Stimulated activated CD4-positive, alpha-beta T cell treated with anti-CD3 and anti-CD28 coated beads, TNF-alpha, amount 100 ng/mL, for 4 hours (primary cell): ENCODE measurements around the gene TECTB.

Source experiments
- DNase-seq, 3 experiments: peaks; one replicate each; pipeline ENCODE4 v3.0.0-alpha.2; 2020; ENCODE audit warnings: low read depth in 3 of 3

Gene TECTB

DNA sequence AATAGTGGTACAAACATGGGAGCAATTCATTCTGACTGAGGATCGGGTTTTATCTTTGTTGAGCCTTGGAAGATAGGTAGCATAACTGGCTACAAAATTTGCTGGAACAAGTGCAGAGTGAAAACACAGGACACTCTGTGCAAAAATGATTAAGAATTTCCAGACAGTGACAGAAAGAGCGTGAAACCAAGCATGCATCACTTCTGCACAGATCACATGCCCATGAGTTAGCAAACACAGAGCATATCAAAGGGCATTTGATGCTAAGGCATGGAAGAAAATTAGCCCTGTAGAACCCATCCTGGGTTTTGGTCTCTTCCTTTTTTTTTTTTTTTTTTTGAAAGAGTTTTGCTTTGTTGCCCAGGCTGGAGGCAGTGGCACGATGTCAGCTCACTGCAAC is 28.3 kb downstream of the TECTB start:
- no peak for DNase-seq

DNA sequence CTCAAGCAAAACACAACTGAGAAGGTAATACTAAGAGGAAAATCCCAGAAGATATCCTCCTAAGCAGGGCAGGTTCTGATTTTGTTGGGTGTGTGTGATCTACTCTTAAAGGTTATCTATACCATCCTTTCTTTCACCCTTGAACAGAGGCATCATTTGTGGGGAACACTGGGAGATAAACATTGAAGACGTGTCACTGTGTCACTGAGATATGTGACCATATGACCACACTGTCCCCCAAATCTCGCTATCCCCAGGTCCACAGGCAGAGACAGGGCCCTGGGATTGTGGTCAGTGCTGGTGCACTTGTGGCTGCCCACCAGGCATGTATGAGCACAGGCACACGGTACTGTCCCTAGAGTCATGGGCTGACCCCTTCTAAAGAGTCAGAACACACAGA is 30.0 kb downstream of the TECTB start:
- DNase-seq = no peak

DNA sequence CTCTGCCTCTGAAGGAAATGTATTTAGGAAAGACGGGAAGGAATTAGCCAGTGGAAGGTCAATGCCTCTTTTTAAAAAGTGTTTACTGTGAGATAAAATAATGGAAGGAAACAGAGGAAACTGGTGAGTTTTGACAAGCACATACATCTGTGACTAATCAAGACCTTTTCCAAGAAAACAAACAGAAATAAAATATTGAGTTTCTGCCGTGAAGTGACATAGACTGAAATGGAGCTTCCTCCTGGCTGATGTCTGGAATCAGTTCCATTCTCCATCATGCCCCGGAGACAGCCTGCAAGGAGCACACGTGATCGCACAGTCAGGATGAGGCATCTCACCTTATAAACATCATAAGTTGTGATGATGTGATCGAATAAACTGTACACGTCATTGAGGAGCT is 30.7 kb downstream of the TECTB start:
- no peak for DNase-seq

DNA sequence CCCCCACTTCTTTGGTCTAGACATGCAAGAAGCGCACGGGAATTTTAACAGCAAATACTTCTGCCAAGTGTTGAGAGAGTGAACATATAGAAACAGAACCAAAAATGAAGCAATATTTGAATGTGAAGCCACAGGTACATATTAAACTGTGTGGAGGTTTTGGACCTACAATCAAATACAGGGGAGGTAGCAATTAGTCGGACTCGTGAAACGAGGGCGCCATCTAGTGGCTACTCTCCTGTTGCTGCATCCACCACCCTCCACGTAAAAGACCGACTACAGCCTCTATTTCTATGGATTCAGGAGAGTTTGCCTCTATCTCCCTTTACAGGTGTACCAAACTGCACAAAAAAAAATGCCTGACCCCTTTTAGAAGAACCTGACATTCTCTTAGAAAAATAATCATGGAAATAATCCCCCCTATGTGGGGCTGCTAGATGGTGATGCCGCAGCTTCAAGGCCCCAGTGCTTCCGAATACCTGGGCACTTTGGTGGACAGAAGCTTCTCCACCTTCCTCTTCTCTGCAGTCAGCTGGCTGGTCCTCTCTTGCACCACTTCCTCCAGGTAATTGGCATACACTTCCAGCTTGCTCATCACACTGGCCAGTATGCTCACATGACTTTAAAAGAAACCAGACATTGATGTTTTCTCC is 31.7 kb downstream of the TECTB start:
- DNase-seq = peak; percentile 49 to 59 (median 53)

DNA sequence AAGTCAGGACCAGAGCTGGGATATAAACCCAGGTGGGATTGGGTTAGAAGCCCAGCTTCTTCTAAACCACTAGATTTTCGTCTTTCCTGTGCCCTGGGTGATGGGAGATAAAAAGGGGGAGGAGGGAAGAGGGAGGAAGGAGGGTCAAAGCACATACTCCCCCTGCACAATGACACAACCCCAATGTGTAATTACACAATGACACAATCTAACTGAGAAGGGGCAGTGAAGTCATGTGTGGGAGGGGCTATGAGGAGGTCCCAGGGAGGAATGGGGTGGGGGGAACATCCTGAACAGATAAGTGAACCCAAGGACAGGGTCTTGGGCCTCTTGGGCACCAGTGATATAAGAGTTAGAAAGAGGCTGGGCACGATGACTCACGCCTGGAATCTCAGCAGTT is 44.5 kb downstream of the TECTB start:
- no peak for DNase-seq

DNA sequence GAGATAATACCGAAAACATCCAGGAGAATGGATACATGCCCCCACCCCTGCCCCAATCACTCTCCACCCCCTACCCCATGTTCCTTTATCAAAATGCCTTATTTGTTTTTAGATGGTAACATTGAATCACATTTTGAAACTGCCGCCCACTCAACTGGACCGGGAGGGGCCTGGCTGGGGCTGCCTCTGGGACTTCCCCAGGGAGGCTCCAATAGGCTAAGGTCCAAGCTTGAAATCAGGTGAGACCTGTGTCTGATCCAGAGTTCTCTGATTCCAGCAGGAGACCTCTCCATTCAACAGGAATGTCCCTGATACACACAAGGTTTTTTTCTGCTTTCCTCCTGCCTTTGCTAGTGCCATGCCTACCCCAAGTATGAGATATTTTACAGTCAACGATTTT is 47.0 kb downstream of the TECTB start:
- no peak for DNase-seq

DNA sequence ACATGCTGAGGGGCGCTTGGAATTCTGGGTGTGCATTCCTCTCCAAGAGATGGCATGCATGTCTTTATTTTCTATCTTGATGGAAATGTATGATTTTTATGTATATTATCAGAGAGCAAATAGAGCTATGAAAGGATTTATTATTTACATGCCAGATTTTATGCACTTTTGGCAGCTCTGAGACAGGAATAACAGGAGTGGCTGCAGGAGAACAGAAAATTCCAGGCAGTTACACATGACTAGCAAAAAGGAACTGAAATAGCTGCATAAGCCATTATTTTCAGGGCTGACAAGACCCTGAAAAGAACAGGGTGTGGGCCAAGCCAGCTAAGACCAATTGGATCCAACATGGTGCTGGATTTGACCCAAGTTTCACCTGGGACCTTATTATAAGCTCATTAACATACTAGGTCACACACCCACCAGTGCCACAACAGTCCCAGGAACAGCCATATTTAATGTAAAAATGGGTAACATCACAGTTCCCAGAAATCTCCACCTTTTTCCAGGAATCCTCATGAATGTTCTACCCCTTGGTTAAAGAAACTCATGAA is 47.5 kb downstream of the TECTB start:
- no peak for DNase-seq

DNA sequence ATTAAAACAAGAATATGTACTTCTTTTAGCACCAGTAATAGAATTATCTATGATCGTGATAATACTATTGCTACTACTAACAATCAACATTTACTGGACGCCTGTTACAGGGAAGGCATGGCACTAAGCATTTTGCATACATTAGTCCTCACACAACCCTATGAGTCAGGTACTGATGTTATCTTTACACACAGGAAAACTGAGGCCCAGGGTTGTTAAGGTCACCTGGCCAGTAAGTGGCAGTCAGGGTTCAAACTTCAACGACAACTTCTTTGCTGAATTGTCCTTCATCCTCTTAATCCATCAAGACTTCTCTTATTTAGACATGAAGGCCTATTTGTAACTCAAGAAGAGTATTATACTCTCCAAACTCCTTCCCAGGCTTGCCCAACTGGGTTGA is 48.8 kb downstream of the TECTB start:
- no peak for DNase-seq

DNA sequence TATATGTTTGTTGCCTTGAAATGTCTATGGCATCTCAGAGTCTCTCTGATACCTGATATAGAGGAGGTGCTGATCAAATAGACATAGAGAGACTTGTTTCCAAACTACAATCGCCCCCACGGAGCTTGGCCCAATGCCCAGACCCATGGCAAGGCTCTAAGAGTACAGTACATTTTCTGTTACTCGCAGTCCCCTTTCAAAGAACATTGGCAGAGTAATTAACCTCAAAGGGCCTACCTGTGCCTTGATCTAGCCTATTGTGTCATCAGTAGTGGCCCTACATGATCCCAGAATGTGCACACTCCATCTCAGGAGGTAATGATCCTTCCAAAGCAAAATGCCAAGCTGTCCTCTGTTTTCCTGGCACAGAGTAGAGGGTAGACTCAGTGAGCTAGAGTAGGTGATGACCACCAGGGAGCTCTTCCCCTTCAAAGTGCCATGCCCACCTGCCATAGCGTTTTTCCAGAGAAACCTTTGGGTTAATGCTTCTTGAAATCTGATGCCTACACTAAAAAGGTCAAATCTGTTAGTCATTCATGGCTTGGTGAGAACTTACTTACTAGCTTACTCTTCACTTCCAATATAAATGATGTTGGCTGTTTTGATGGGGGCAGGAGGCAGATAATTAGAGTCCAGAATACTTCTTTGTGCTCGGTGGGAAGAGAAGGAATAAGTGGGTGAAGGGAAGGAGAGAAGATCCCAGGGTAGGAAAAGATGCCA is 49.5 kb downstream of the TECTB start:
- no peak for DNase-seq

DNA sequence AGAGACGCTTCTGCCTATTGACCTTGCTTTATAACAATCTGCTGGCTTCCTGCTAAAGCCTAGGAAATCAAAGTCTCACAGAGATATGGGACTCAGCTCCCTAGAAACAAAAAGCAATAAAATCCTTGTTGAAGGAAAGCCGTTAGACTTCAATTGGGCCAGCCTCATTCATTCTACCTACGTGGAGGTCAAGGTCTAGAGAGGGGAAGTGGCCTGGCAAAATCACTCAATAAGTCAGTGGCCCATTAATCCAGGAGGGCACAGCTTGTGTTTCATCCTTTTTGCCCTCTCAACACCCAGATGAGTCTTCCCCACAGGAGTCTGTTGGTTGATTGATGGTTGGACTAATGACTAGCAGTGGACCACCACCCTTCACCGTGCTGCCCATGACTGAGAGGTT is 50.3 kb downstream of the TECTB start:
- no peak for DNase-seq

DNA sequence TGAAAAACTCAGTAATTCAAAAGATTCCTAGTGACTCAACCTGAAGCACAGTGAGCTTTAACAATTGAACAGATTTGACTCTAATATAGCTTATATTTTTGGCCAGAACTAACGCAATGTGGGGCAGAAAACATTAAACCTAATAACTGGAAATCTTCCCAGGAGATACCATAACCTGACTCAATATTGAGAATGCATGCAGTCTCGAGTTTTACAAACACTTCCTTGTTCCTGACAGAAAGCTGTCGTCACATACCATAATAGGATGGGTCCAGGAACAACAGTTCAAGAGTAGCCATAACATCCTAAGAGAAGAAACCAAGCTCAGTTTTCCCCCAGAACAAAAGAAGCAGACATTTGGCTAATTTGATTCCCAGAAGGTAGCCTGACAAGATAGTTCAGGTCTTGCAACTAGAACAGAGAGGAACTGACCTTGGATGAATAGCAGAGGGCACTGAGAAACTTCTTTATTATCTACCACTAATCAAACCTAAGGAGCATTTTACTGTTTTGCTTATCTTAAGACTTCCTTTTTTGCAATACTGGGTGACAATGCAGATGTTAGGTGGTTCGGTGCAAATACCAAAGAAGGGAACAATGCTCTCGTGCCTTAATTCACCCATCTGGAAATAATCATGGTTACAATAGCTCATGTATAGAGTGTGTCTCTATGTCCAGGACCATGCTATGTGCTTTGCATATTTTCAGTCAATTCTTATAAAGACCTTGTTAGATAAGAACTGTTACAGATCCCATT is 52.1 kb downstream of the TECTB start:
- no peak for DNase-seq

DNA sequence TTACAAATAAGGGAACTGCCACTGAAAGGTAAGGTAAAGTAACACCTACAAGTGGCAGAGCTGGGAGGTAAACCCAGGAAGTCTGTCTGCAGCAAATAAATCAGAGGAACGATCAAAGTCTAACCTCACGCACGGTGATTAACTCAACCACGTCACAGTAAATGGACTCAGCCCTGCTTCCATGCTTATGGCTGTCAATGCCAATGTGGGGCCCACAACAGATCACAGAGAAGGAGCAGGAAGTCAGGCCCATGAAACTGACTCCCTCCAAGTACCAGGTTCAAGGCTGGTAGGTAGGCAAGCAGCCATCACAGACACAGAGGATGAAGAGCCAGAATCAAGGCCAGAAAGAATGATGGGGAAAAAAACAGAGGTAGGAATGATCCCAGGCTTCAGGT is 52.7 kb downstream of the TECTB start:
- no peak for DNase-seq

DNA sequence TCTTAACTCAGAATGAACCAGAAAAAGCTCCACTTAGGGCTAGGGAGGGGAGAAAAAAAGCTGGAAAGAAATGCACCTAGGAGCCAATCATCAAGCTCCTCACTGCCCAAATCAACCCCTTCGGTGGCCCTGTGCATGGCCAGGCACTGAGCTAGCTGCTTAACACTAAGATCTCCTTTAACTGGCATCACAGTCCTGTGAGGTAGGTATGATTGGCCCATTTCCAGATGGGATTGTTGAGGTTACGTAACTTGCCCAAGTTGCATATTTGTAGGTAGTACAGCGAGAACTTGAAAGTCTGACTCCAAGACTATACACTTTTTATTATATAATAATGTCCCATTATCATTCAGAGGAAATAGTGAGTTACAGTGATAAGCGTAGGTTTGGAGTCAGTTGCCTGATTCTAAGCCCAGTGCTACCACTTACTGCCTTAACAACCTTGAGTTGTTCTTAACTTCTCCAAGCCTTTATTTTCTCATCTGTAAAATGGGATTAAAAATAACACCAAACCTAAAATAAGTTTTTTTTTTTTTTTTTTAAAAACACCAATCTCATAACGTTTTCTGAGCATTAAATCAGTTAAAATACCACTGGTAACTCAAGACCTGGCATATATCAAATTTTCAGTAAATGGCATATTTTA is 53.5 kb downstream of the TECTB start:
- DNase-seq = no peak

DNA sequence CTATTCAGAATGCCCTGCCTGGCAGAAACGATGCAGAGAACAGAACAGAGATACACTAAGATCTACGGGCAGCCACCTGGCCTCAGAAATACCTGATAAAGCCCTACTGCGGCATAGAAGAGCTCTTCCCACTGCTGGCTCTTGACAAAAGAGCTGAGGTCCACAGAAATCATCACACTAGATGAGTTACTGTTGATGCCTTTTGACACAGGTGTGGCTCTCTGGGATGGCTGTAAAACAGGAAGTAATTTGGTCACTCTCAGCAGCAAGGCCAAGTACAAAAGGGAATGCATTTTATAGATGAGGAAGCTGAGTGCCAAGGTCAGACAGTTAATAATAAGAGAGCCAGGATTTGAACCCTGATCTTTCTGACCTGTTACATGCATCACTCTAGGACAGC is 55.8 kb downstream of the TECTB start:
- no peak for DNase-seq

DNA sequence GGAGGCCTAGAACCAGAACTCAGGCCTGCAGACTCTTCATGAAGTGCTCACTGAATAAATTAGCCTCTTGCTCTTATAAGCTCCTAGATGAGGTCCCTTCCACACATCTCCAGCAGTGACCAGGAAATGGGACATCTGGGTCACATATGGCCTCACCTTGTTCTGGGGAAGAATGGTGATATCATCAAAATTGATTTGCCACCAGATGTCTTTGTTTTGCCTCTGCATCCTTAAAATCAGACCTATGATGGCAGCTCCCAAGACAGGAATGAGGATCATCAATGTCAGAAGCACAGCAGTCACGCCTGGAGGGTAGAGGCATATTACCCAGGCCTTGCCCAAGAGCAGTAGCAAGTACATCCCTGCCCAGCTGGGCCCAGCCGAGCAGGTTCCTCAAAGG is 57.4 kb downstream of the TECTB start:
- no peak for DNase-seq

DNA sequence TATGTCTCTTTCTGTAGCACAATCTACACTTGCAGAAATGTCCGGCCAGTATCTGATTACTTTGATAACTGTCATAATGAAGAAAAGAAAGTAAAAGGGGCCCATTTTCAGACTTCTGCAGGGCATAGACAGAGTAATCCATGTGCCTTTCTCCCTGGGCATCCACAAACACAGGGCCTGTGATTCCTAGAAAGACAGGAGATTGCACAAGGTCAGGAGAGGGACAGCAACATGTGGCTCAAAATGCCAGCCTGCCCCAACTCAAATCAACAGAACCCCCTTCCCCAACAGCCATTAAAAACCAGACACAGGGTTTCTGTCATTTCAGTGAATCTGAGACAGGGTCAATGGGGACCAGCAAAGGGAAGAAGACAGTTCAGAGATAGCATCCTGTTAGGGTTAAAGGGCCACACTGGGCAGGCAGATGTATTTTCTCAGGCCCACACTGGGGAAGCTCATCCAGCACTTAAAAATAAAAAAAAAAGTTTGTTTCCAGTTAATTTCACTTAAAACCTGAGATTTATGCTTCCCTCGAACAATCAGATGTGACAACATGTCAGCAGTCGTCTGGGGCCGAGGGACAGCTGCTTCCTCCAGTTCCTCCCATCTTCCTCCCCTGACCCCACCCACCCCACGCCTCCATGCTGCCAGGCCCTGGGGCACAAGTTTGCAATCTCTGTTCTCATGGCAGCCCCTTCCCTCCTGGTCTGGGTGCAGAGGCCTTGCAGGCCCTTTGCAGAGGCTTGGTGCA is 60.0 kb downstream of the TECTB start:
- no peak for DNase-seq

DNA sequence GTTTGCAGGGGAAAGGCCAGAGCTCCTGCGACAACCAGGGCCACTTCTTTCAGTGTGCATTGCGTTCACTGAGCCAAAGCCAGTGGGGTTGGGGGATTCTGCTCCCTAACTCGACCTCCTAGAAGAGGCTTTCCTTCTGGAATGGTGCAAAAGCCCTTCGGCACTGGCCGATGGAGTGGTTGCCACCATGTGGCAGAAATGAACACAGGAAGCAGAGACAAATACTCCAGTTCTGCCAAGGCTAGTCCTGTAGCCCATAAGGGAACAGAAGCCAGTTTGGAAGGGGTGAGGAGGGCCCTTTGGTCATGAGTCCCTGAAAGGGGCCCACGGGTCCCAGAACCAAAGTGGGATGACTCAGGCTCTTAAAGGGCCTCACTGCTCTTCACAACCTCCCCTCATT is 61.1 kb downstream of the TECTB start:
- no peak for DNase-seq

DNA sequence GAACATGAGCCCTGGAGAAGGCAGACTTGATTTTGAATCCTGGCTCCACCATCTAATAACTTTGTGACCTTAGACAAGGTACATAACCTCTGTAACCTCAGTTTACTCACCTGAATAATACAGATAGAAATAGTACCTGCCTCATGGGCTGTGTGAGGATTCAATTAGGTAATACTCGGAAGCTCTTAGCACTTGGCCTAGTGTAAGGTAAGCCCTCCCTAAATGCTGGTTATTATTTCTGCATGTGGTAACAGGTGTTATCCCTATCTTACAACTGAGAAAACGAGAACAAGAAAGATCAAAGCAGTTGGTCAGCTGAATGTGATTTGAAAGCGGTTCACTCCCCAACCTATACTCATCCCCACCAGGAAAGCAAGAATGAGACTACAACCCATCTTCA is 62.0 kb downstream of the TECTB start:
- no peak for DNase-seq

DNA sequence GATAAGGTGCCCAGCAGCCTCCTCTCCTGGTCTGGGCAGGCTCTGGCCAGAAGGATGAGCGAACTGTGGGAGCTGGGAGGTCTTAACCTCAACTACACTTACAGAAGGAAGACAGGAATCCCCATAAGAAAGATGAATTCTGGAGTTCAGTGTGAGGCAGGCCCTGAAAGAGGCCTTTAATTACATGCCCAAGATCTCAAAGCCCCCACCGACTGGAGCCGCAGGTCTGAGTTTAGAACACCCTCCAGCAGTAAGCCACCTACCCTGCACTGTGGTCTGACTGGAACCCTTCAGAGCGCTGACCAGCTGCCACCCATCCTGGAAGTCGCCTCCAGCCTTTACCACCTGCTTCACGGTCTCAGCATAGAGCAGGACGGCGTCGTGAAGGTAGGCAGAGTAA is 62.5 kb downstream of the TECTB start:
- no peak for DNase-seq

DNA sequence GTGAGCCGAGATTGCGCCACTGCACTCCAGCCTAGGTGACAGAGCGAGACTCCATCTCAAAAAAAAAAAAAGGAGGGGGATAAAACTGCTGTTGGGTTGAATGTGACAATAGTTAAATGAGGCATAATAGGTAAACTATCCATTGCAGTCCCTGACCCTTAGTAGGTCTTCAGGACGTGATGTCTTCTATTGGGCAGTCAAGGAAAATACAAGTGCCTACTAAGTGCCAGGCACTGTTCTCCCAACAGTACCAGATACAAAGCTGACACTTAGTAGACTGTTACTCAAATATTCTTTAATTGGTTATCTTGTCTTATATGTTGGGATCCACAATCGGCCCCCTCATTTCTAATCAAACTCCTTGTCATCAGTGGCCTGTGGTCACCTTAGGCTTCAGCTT is 63.6 kb downstream of the TECTB start:
- DNase-seq = no peak
